Ascending aorta (tissue), 2 donors: ENCODE measurements around the gene DHRS7B. TPM values are rescaled to one million over a fixed set of nuclear protein-coding genes. Genes with fewer than 3 reads are reported as not detected.
"Not testable (repeated sequence)": the region's sequence is repeated elsewhere in the genome, so short reads cannot be mapped to it uniquely, and the experiment has no call there.

ENCODE experiments used
- DNase-seq, 2 donors: peaks; one replicate each; pipeline ENCODE4 v3.0.0-alpha.2; 2019; ENCODE audit warnings: low spot score in 2 of 2
- H3K27ac ChIP-seq, 2 donors: fragments of 200-600 bp; sonication (generic); one replicate each; pipeline ENCODE4 v1.5.1; 2016 to 2017; ENCODE audit warnings: mild to moderate bottlenecking in 1 of 2
- H3K27me3 ChIP-seq: fragments of 200-600 bp; sonication (generic); one replicate; pipeline ENCODE4 v1.5.1; 2017
- H3K36me3 ChIP-seq, 2 donors: fragments of 200-600 bp; sonication (generic); one replicate each; pipeline ENCODE4 v1.5.1; 2016
- H3K4me1 ChIP-seq, 2 donors: fragments of 200-600 bp; sonication (generic); one replicate each; pipeline ENCODE4 v1.5.1; 2016 to 2017; ENCODE audit warnings: mild to moderate bottlenecking in 1 of 2
- H3K4me3 ChIP-seq, 2 donors: fragments of 200-600 bp; sonication (generic); one replicate each; pipeline ENCODE4 v1.5.1; 2016 to 2017; ENCODE audit warnings: mild to moderate bottlenecking in 1 of 2
- H3K9me3 ChIP-seq, 2 donors: fragments of 200-600 bp; sonication (generic); one replicate each; pipeline ENCODE4 v1.5.1; 2016
- CTCF ChIP-seq, 3 experiments: fragments of 200-600 bp in 2 of 3; fragments of 450-650 bp in 1 of 3; sonication (generic) in 2 of 3; IDR thresholded peaks; one replicate each; pipeline ENCODE4 v1.5.1; 2016 to 2019; ENCODE audit warnings: antibody characterized with exemption in 3 of 3, mild to moderate bottlenecking in 1 of 3, moderate library complexity in 1 of 3
- intact Hi-C: fragments of 100-400 bp; cut with DNase I; formaldehyde crosslinking; loops from one replicate; pipeline ENCODE4 v1.15.1; 2023
- total RNA-seq: library from RNA; depleted of rRNA; stranded (reverse); fragments of >200 nt; gene quantifications from one replicate; pipeline ENCODE4 v1.1.0, GENCODE V29; 2016

The DHRS7B gene
- total RNA-seq, 1 donor from 2014 or later, result 89.5 TPM

- DNase-seq, result no peak
- intact Hi-C loops, result no loop called here
- Histone ChIP-seq H3K36me3 (peaks cover 0 to 35% of the 10 kb centered on the region in 2 donors), H3K9me3 (no peaks in the 10 kb centered on the region), H3K27ac (no peak overlapping the region), H3K4me1 (peaks cover 0 to 6% of the 10 kb centered on the region in 2 donors), H3K4me3 (no peak overlapping the region), H3K27me3 (no peaks in the 10 kb centered on the region)
- TF ChIP-seq CTCF (IDR thresholded peaks at IDR 0.05), result no peak
Observed at GRCh38 chr17:21189361-21189760, 62.6 kb downstream of the DHRS7B start.

GRCh38 chr17:21190078-21190477 lies 63.3 kb downstream of the DHRS7B start:
- Histone ChIP-seq H3K4me1 (peaks cover 0 to 13% of the 10 kb centered on the region in 2 donors), H3K36me3 (peaks cover 0 to 27% of the 10 kb centered on the region in 2 donors), H3K27ac (peak overlapping the region in 1 of 2 donors; percentile 27), H3K27me3 (no peaks in the 10 kb centered on the region), H3K4me3 (no peak overlapping the region), H3K9me3 (no peaks in the 10 kb centered on the region)
- TF ChIP-seq CTCF (IDR thresholded peaks at IDR 0.05), result no peak
- no peak for DNase-seq
- intact Hi-C loops, result no loop called here

GRCh38 chr17:21191698-21192097 lies 64.9 kb downstream of the DHRS7B start:
- H3K4me1 ChIP-seq, result peaks cover 0 to 15% of the 10 kb centered on the region in 2 donors
- DNase-seq, result no peak
- H3K27me3 ChIP-seq, result no peaks in the 10 kb centered on the region
- H3K9me3 ChIP-seq, result no peaks in the 10 kb centered on the region
- intact Hi-C loops, result no loop called here
- TF ChIP-seq CTCF (IDR thresholded peaks at IDR 0.05), result no peak
- H3K36me3 ChIP-seq, result peaks cover 3 to 17% of the 10 kb centered on the region in 2 donors
- no peak overlapping the region for H3K4me3 ChIP-seq
- peak overlapping the region; percentile 27 to 35 for H3K27ac ChIP-seq

GRCh38 chr17:21192414-21192813 lies 65.7 kb downstream of the DHRS7B start:
- H3K4me3 ChIP-seq, intact Hi-C loops, H3K9me3 ChIP-seq, DNase-seq, H3K27me3 ChIP-seq: not testable (repeated sequence)
- Histone ChIP-seq H3K27ac (peak overlapping the region in 1 of 2 donors; percentile 23), H3K36me3 (peaks cover 5 to 24% of the 10 kb centered on the region in 2 donors), H3K4me1 (peaks cover 0 to 15% of the 10 kb centered on the region in 2 donors)

- no peak for TF ChIP-seq CTCF (IDR thresholded peaks at IDR 0.05)
- Histone ChIP-seq H3K4me1 (peaks cover 0 to 15% of the 10 kb centered on the region in 2 donors), H3K27ac (no peak overlapping the region), H3K27me3 (no peaks in the 10 kb centered on the region), H3K36me3 (peaks cover 11 to 31% of the 10 kb centered on the region in 2 donors), H3K4me3 (no peak overlapping the region), H3K9me3 (no peaks in the 10 kb centered on the region)
- DNase-seq, result no peak
- intact Hi-C loops, result no loop called here
Observed at GRCh38 chr17:21193031-21193430, 66.3 kb downstream of the DHRS7B start.

- no peaks in the 10 kb centered on the region for H3K27me3 ChIP-seq
- peaks cover 19 to 29% of the 10 kb centered on the region in 2 donors for H3K36me3 ChIP-seq
- H3K9me3 ChIP-seq, result no peaks in the 10 kb centered on the region
- DNase-seq, result no peak
- TF ChIP-seq CTCF (IDR thresholded peaks at IDR 0.05), result no peak
- H3K4me3 ChIP-seq, result no peak overlapping the region
- peaks cover 0 to 15% of the 10 kb centered on the region in 2 donors for H3K4me1 ChIP-seq
- peak overlapping the region; percentile 16 to 20 for H3K27ac ChIP-seq
- intact Hi-C loops, result no loop called here
Observed at GRCh38 chr17:21194226-21194625, 67.5 kb downstream of the DHRS7B start.
